Psoas muscle (tissue), 8 donors: ENCODE results near the gene ZNF469. TPM values are rescaled to one million over a fixed set of nuclear protein-coding genes. Genes with fewer than 3 reads are reported as not detected.

ENCODE experiments used
- ATAC-seq, 4 donors: fragments of 200-7000 bp; cut with Tn5 transposase; one replicate each; pipeline ENCODE4 v1.9.1; 2020; ENCODE audit warnings: moderate library complexity in 3 of 4, mild to moderate bottlenecking in 2 of 4
- DNase-seq, 2 donors: peaks; one replicate each; pipeline ENCODE4 v3.0.0-alpha.2; 2020
- H3K27ac ChIP-seq: fragments of 200-600 bp; one replicate; pipeline ENCODE4 v1.8.0; 2022
- H3K27me3 ChIP-seq, 3 donors: fragments of 200-600 bp in 1 of 3; one replicate each; pipeline versions ENCODE4 v1.6.1 to v1.8.0; 2013 to 2022; ENCODE audit warnings: low read length in 2 of 3, mild to moderate bottlenecking in 2 of 3, moderate library complexity in 1 of 3; ENCODE audit not compliant: insufficient read depth in 3 of 3
- H3K36me3 ChIP-seq, 2 donors: fragments of 200-600 bp in 1 of 2; one replicate each; pipeline versions ENCODE4 v1.6.1 to v1.8.0; 2013 to 2022; ENCODE audit warnings: low read depth in 1 of 2, mild to moderate bottlenecking in 1 of 2, moderate library complexity in 1 of 2; ENCODE audit not compliant: insufficient read depth in 1 of 2
- H3K4me1 ChIP-seq: fragments of 200-600 bp; one replicate; pipeline ENCODE4 v1.8.0; 2022
- H3K4me3 ChIP-seq: fragments of 200-600 bp; one replicate; pipeline ENCODE4 v1.8.0; 2022; ENCODE audit warnings: mild to moderate bottlenecking
- H3K9me3 ChIP-seq: fragments of 200-600 bp; one replicate; pipeline ENCODE4 v1.8.0; 2022
- WGBS, 3 donors: extraction: QIAGEN DNeasy Blood & Tissue Kit; methylation state at CpG; one replicate each; pipeline versions ENCODE4 v1.1.6 to v1.1.7; 2013; 5-methylcytosine and 5-hydroxymethylcytosine counted together
- intact Hi-C, 2 donors: fragments of 100-400 bp; cut with DNase I; formaldehyde crosslinking; loops; one replicate each; pipeline versions ENCODE4 v1.11.0 to v1.14.2; 2022
- polyA plus RNA-seq, 3 donors: library from polyadenylated mRNA; stranded (reverse); fragments of 200-250 nt; gene quantifications; one replicate each; pipeline ENCODE4 v1.2.3, GENCODE V29; 2013
- total RNA-seq, 4 donors: library from RNA; stranded (reverse); fragmentation: NEBNext Ultra II Directional in 2 of 4; extraction: Animal tissue kit (Norgen Biotek cat#: 25700) in 2 of 4; gene quantifications; one replicate each; pipeline versions ENCODE4 v1.2.1 to v1.2.4, GENCODE V29; 2021 to 2023
- TF ChIP-seq, protein P1 (sequence below): fragments of 200-600 bp; IDR thresholded peaks from one replicate; pipeline ENCODE4 v1.8.0; 2022; ENCODE audit warnings: antibody characterized with exemption
- donor health status: healthy with polysubstance abuse.
- donor health status: DM: no; HTN: no; CAD: no; lungs with moderate emphysema.
- donor health status: Bipolar disorder and iron deficiency.
- donor health status: healthy.
- donor health status: DM: yes; HTN: yes; CAD: no.
- donor health status: DM: no; HTN: no; CAD: no.
- donor health status: DM: no; HTN: no; CAD: no.
- donor health status: DM: yes; HTN: yes; CAD: no.

The ZNF469 gene
- total and polyA plus RNA-seq, 7 donors = 0.08 to 1.7 (median 0.30) TPM

DNA sequence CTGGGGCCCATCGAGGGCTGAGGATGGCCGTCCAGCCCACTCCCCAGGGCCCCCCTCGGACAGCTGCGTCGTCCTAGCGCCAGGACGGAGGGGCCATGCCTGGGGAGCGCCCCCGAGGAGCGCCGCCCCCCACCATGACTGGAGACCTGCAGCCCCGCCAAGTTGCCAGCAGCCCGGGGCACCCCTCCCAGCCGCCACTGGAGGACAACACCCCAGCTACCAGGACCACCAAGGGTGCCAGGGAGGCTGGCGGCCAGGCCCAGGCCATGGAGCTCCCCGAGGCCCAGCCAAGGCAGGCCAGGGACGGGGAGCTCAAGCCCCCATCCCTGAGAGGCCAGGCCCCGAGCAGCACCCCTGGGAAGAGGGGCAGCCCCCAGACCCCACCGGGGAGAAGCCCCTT, 44.6 kb downstream of the ZNF469 start:
- WGBS, 3 donors = 87 to 90% (median 90%) methylated on average over 19 of the region's 19 CpGs
- H3K4me1 ChIP-seq = peaks cover 8% of the 10 kb centered on the region

GRCh38 chr16:88428156-88428555, 45.4 kb downstream of the ZNF469 start:
- Histone ChIP-seq H3K27me3 (peaks cover 0 to 44% (median 20%) of the 10 kb centered on the region in 3 donors), H3K9me3 (no peaks in the 10 kb centered on the region), H3K27ac (no peak overlapping the region), H3K4me3 (no peak overlapping the region), H3K4me1 (peaks cover 8% of the 10 kb centered on the region), H3K36me3 (no peaks in the 10 kb centered on the region)
- intact Hi-C loops = no loop called here
- TF ChIP-seq, protein P1, sequence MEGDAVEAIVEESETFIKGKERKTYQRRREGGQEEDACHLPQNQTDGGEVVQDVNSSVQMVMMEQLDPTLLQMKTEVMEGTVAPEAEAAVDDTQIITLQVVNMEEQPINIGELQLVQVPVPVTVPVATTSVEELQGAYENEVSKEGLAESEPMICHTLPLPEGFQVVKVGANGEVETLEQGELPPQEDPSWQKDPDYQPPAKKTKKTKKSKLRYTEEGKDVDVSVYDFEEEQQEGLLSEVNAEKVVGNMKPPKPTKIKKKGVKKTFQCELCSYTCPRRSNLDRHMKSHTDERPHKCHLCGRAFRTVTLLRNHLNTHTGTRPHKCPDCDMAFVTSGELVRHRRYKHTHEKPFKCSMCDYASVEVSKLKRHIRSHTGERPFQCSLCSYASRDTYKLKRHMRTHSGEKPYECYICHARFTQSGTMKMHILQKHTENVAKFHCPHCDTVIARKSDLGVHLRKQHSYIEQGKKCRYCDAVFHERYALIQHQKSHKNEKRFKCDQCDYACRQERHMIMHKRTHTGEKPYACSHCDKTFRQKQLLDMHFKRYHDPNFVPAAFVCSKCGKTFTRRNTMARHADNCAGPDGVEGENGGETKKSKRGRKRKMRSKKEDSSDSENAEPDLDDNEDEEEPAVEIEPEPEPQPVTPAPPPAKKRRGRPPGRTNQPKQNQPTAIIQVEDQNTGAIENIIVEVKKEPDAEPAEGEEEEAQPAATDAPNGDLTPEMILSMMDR = no peak
- no peak for ATAC-seq
- no peak for DNase-seq
- WGBS, 3 donors = 90 to 91% (median 91%) methylated on average over 18 to 19 of the region's 19 CpGs

More for the DNA sequence above, 44.6 kb downstream of the ZNF469 start:
- Histone ChIP-seq H3K27ac (no peak overlapping the region), H3K9me3 (no peaks in the 10 kb centered on the region), H3K36me3 (no peaks in the 10 kb centered on the region), H3K27me3 (peaks cover 0 to 36% (median 20%) of the 10 kb centered on the region in 3 donors), H3K4me3 (no peak overlapping the region)
- ATAC-seq (no peak), DNase-seq (no peak)
- TF ChIP-seq, protein P1 = no peak
- intact Hi-C loops = no loop called here

GRCh38 chr16:88428616-88429386, 46.0 kb downstream of the ZNF469 start:
- WGBS, 3 donors = 44 to 62% (median 53%) methylated on average over 27 to 34 of the region's 34 CpGs
- peaks cover 8% of the 10 kb centered on the region for H3K4me1 ChIP-seq
- intact Hi-C loops = no loop called here
- no peak for DNase-seq
- H3K4me3 ChIP-seq = no peak overlapping the region
- no peaks in the 10 kb centered on the region for H3K36me3 ChIP-seq
- peaks cover 0 to 50% (median 20%) of the 10 kb centered on the region in 3 donors for H3K27me3 ChIP-seq
- no peak for ATAC-seq
- H3K27ac ChIP-seq = no peak overlapping the region
- no peaks in the 10 kb centered on the region for H3K9me3 ChIP-seq
- TF ChIP-seq, protein P1 = no peak

DNA sequence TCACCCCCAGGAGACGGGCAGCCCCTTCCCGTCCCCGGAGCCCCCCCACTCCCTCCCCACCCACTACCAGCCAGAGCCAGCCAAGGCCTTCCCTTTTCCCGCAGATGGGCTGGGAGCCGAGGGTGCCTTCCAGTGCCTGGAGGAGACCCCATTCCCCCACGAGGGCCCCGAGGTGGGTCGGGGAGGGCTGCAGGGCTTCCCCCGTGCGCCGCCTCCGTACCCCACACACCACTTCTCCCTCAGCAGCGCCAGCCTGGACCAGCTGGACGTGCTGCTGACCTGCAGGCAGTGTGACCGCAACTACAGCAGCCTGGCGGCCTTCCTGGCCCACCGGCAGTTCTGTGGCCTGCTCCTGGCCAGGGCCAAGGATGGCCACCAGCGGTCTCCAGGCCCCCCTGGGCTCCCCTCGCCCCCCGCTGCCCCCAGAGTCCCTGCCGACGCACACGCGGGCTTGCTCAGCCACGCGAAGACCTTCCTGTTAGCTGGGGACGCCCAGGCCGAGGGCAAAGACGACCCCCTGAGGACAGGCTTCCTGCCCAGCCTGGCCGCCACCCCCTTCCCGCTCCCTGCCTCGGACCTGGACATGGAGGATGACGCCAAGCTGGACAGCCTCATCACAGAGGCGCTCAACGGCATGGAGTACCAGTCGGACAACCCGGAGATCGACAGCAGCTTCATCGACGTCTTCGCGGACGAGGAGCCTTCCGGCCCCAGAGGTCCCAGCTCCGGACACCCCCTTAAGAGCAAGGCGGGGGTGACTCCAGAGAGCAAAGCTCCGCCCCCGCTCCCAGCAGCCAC, 46.8 kb downstream of the ZNF469 start:
- ATAC-seq (no peak), DNase-seq (no peak)
- Histone ChIP-seq H3K9me3 (no peaks in the 10 kb centered on the region), H3K4me3 (peak overlapping the region; percentile 61), H3K36me3 (no peaks in the 10 kb centered on the region), H3K27ac (no peak overlapping the region), H3K27me3 (peaks cover 0 to 54% (median 22%) of the 10 kb centered on the region in 3 donors), H3K4me1 (peaks cover 8% of the 10 kb centered on the region)
- intact Hi-C loops = no loop called here
- WGBS, 3 donors = 56 to 60% (median 58%) methylated on average over 44 to 48 of the region's 48 CpGs
- TF ChIP-seq, protein P1 = no peak
